ENCODE data around the gene MAGI1. TPM values are rescaled to one million over a fixed set of nuclear protein-coding genes. Genes with fewer than 3 reads are reported as not detected.

Gene MAGI1
- total RNA-seq, 1 experiment from 2014 or later, result 38.6 TPM

DNA sequence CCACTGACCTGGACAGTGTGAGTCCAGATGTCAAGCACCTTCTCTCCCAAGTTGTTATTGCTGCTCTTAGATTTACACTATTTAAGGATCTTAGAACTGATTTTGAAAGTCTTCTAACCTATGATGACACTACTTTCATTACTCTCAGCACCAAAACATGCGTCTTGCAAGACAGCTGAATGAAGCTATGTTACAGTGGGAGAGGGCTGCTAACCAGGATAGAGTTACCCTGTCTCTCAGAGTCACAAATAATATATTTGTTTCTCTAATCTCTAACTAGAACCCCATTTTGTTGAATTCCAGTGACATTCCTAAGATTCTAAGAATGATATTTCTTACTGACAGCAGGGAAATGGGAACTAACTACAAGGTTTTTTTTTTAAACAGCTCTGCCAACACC, 455.5 kb downstream of the MAGI1 start:
- no peak overlapping the region for H3K27ac ChIP-seq (ENCODE audit: low read depth, low read length)
- H3K4me2 ChIP-seq (ENCODE audit: low read length), result no peak overlapping the region
- ATAC-seq (no peak), DNase-seq (ENCODE audit: low read depth, low spot score) (no peak)
- intact Hi-C loops (cut with micrococcal nuclease), result no loop called here
- POLR2A ChIA-PET, result no interaction called here
- TF ChIP-seq SRF (IDR thresholded peaks at IDR 0.05; ENCODE audit: low read depth) (no peak), ELF1 (IDR thresholded peaks at IDR 0.05; ENCODE audit: borderline replicate concordance, low read depth) (no peak), JUND (IDR thresholded peaks at IDR 0.05) (no peak), SP1 (IDR thresholded peaks at IDR 0.05; ENCODE audit: low read depth) (no peak), TCF7L2 (IDR thresholded peaks at IDR 0.05; ENCODE audit: borderline replicate concordance, extremely low read depth, insufficient read depth, insufficient read length) (no peak), FOSL1 (IDR thresholded peaks at IDR 0.05; ENCODE audit: low read depth) (no peak), EGR1 (IDR thresholded peaks at IDR 0.05; ENCODE audit: low read depth) (no peak), SIN3A (IDR thresholded peaks at IDR 0.05; ENCODE audit: low read depth) (no peak), CEBPB (IDR thresholded peaks at IDR 0.05; ENCODE audit: low read depth) (no peak), RAD21 (IDR thresholded peaks at IDR 0.05; ENCODE audit: low read depth) (no peak), ZFX (IDR thresholded peaks at IDR 0.05) (no peak), POLR2AphosphoS5 (IDR thresholded peaks at IDR 0.05; ENCODE audit: low read depth, low read length) (no peak), YY1 (IDR thresholded peaks at IDR 0.05; ENCODE audit: extremely low read depth, insufficient replicate concordance, low read depth, low read length) (no peak), ZNF274 (IDR thresholded peaks at IDR 0.05; ENCODE audit: low read depth, low read length) (no peak), EZH2phosphoT487 (IDR thresholded peaks at IDR 0.05; ENCODE audit: borderline replicate concordance) (no peak)
- TF ChIP-seq, protein P1, sequence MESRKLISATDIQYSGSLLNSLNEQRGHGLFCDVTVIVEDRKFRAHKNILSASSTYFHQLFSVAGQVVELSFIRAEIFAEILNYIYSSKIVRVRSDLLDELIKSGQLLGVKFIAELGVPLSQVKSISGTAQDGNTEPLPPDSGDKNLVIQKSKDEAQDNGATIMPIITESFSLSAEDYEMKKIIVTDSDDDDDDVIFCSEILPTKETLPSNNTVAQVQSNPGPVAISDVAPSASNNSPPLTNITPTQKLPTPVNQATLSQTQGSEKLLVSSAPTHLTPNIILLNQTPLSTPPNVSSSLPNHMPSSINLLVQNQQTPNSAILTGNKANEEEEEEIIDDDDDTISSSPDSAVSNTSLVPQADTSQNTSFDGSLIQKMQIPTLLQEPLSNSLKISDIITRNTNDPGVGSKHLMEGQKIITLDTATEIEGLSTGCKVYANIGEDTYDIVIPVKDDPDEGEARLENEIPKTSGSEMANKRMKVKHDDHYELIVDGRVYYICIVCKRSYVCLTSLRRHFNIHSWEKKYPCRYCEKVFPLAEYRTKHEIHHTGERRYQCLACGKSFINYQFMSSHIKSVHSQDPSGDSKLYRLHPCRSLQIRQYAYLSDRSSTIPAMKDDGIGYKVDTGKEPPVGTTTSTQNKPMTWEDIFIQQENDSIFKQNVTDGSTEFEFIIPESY (IDR thresholded peaks at IDR 0.05; ENCODE audit: extremely low read depth, insufficient replicate concordance, low read length), result no peak
- TF ChIP-seq, protein P2, sequence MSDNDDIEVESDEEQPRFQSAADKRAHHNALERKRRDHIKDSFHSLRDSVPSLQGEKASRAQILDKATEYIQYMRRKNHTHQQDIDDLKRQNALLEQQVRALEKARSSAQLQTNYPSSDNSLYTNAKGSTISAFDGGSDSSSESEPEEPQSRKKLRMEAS (IDR thresholded peaks at IDR 0.05), result no peak
- TF ChIP-seq, protein P3, sequence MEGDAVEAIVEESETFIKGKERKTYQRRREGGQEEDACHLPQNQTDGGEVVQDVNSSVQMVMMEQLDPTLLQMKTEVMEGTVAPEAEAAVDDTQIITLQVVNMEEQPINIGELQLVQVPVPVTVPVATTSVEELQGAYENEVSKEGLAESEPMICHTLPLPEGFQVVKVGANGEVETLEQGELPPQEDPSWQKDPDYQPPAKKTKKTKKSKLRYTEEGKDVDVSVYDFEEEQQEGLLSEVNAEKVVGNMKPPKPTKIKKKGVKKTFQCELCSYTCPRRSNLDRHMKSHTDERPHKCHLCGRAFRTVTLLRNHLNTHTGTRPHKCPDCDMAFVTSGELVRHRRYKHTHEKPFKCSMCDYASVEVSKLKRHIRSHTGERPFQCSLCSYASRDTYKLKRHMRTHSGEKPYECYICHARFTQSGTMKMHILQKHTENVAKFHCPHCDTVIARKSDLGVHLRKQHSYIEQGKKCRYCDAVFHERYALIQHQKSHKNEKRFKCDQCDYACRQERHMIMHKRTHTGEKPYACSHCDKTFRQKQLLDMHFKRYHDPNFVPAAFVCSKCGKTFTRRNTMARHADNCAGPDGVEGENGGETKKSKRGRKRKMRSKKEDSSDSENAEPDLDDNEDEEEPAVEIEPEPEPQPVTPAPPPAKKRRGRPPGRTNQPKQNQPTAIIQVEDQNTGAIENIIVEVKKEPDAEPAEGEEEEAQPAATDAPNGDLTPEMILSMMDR (IDR thresholded peaks at IDR 0.05 in 2 of 3, conservative IDR thresholded peaks at IDR 0.05 in 1 of 3; ENCODE audit: borderline replicate concordance in 1 of 3, insufficient read depth in 1 of 3, low read depth in 2 of 3, low read length in 2 of 3), result no peak
- TF ChIP-seq, protein P4, sequence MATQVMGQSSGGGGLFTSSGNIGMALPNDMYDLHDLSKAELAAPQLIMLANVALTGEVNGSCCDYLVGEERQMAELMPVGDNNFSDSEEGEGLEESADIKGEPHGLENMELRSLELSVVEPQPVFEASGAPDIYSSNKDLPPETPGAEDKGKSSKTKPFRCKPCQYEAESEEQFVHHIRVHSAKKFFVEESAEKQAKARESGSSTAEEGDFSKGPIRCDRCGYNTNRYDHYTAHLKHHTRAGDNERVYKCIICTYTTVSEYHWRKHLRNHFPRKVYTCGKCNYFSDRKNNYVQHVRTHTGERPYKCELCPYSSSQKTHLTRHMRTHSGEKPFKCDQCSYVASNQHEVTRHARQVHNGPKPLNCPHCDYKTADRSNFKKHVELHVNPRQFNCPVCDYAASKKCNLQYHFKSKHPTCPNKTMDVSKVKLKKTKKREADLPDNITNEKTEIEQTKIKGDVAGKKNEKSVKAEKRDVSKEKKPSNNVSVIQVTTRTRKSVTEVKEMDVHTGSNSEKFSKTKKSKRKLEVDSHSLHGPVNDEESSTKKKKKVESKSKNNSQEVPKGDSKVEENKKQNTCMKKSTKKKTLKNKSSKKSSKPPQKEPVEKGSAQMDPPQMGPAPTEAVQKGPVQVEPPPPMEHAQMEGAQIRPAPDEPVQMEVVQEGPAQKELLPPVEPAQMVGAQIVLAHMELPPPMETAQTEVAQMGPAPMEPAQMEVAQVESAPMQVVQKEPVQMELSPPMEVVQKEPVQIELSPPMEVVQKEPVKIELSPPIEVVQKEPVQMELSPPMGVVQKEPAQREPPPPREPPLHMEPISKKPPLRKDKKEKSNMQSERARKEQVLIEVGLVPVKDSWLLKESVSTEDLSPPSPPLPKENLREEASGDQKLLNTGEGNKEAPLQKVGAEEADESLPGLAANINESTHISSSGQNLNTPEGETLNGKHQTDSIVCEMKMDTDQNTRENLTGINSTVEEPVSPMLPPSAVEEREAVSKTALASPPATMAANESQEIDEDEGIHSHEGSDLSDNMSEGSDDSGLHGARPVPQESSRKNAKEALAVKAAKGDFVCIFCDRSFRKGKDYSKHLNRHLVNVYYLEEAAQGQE (IDR thresholded peaks at IDR 0.05; ENCODE audit: low read depth), result no peak
- RAD21 ChIA-PET (ENCODE audit: low non-redundant PET in 1 of 2, low total read pairs in 2 of 2, uncharacterized antibody in 2 of 2, unreplicated experiment in 2 of 2), result no interaction called here
- H3K4me3 ChIP-seq (replicated peaks in 1 of 2; ENCODE audit: low read depth in 1 of 2, low read length in 2 of 2), result no peak overlapping the region
- no peaks in the 10 kb centered on the region for H3K9me2 ChIP-seq (ENCODE audit: insufficient read depth)
- CTCF ChIA-PET, result no interaction called here
- H3K36me3 ChIP-seq (ENCODE audit: control insufficient read depth in 1 of 2, insufficient read depth in 2 of 2, low read length in 2 of 2), result no peaks in the 10 kb centered on the region
- H4K20me1 ChIP-seq (ENCODE audit: insufficient read depth), result 0 out of 2 replicates have a peak, but pooled peaks cover 1% of the 10 kb centered on the region
- H3K9ac ChIP-seq (ENCODE audit: low read length), result no peak overlapping the region
- H3K27me3 ChIP-seq (ENCODE audit: insufficient read depth, low read length), result no peaks in the 10 kb centered on the region
- BruUV-seq (replicated peaks), result no TSS peak
- H3K9me3 ChIP-seq (ENCODE audit: control insufficient read depth in 1 of 2, insufficient read depth in 1 of 2, low read depth in 1 of 2, low read length in 2 of 2), result no peaks in the 10 kb centered on the region
- no peaks in the 10 kb centered on the region for H3K79me2 ChIP-seq (ENCODE audit: insufficient read depth, low read length)
- no peak overlapping the region for H2AFZ ChIP-seq (ENCODE audit: low read depth, low read length, poor library complexity, severe bottlenecking)
- H3K4me1 ChIP-seq (ENCODE audit: control insufficient read depth in 1 of 2, insufficient read depth in 2 of 2, low read length in 2 of 2), result no peaks in the 10 kb centered on the region
